ENCODE results near the gene THSD4. TPM values are rescaled to one million over a fixed set of nuclear protein-coding genes. Genes with fewer than 3 reads are reported as not detected.

The THSD4 gene
- polyA plus RNA-seq, 1 donor from 2014 or later: 0.46 TPM

- Histone ChIP-seq H3K27ac (ENCODE audit: low read length) (no peak overlapping the region), H2AFZ (ENCODE audit: low read depth, low read length) (no peak overlapping the region), H3K4me3 (ENCODE audit: low read length) (no peak overlapping the region), H3K36me3 (ENCODE audit: insufficient read depth, low read length) (no peaks in the 10 kb centered on the region), H3K79me2 (replicated peaks; ENCODE audit: insufficient read depth, low read length) (no peaks in the 10 kb centered on the region), H3K4me2 (ENCODE audit: low read length) (no peak overlapping the region), H3K9ac (ENCODE audit: low read length) (no peak overlapping the region), H3K27me3 (ENCODE audit: insufficient read depth, low read depth, low read length) (no peaks in the 10 kb centered on the region), H3K9me2 (ENCODE audit: insufficient read depth, low read length) (no peaks in the 10 kb centered on the region), H4K20me1 (ENCODE audit: insufficient read depth) (no peaks in the 10 kb centered on the region), H3F3A (ENCODE audit: insufficient read depth, low read length, poor library complexity, severe bottlenecking) (no peaks in the 10 kb centered on the region), H3K9me3 (ENCODE audit: low read length) (no peaks in the 10 kb centered on the region)
- TF ChIP-seq EP300 (conservative IDR thresholded peaks at IDR 0.05; ENCODE audit: poor library complexity, severe bottlenecking): no peak
- TF ChIP-seq MXI1 (conservative IDR thresholded peaks at IDR 0.05; ENCODE audit: poor library complexity, severe bottlenecking): no peak
- TF ChIP-seq RAD21 (conservative IDR thresholded peaks at IDR 0.05): no peak
- no peak for TF ChIP-seq POLR2AphosphoS5 (IDR thresholded peaks at IDR 0.05)
- TF ChIP-seq TAF1 (IDR thresholded peaks at IDR 0.05; ENCODE audit: low read depth): no peak
- TF ChIP-seq CTCF (IDR thresholded peaks at IDR 0.05; ENCODE audit: poor library complexity, severe bottlenecking): no peak
- no peak for TF ChIP-seq SMC3 (conservative IDR thresholded peaks at IDR 0.05; ENCODE audit: poor library complexity)
- TF ChIP-seq EZH2 (IDR thresholded peaks at IDR 0.05; ENCODE audit: borderline replicate concordance, insufficient read depth, low read length, poor library complexity, severe bottlenecking): no peak
- no peak for TF ChIP-seq REST (IDR thresholded peaks at IDR 0.05; ENCODE audit: borderline replicate concordance)
Observed at GRCh38 chr15:71290881-71291635, 175.8 kb downstream of the THSD4 start.

GRCh38 chr15:71291723-71292122 is 176.5 kb downstream of the THSD4 start:
- Histone ChIP-seq H4K20me1 (ENCODE audit: insufficient read depth) (no peaks in the 10 kb centered on the region), H3K4me3 (ENCODE audit: low read length) (no peak overlapping the region), H3K9me3 (ENCODE audit: low read length) (no peaks in the 10 kb centered on the region), H3F3A (ENCODE audit: insufficient read depth, low read length, poor library complexity, severe bottlenecking) (no peaks in the 10 kb centered on the region), H3K9ac (ENCODE audit: low read length) (no peak overlapping the region), H3K27ac (ENCODE audit: low read length) (no peak overlapping the region), H3K36me3 (ENCODE audit: insufficient read depth, low read length) (no peaks in the 10 kb centered on the region), H3K4me2 (ENCODE audit: low read length) (no peak overlapping the region), H3K79me2 (replicated peaks; ENCODE audit: insufficient read depth, low read length) (no peaks in the 10 kb centered on the region), H2AFZ (ENCODE audit: low read depth, low read length) (no peak overlapping the region), H3K27me3 (ENCODE audit: insufficient read depth, low read depth, low read length) (no peaks in the 10 kb centered on the region), H3K9me2 (ENCODE audit: insufficient read depth, low read length) (no peaks in the 10 kb centered on the region)
- TF ChIP-seq TAF1 (IDR thresholded peaks at IDR 0.05; ENCODE audit: low read depth): no peak
- TF ChIP-seq CTCF (IDR thresholded peaks at IDR 0.05; ENCODE audit: poor library complexity, severe bottlenecking): no peak
- TF ChIP-seq POLR2AphosphoS5 (IDR thresholded peaks at IDR 0.05): no peak
- TF ChIP-seq EP300 (conservative IDR thresholded peaks at IDR 0.05; ENCODE audit: poor library complexity, severe bottlenecking): no peak
- no peak for TF ChIP-seq EZH2 (IDR thresholded peaks at IDR 0.05; ENCODE audit: borderline replicate concordance, insufficient read depth, low read length, poor library complexity, severe bottlenecking)
- TF ChIP-seq MXI1 (conservative IDR thresholded peaks at IDR 0.05; ENCODE audit: poor library complexity, severe bottlenecking): no peak
- no peak for TF ChIP-seq RAD21 (conservative IDR thresholded peaks at IDR 0.05)
- no peak for TF ChIP-seq SMC3 (conservative IDR thresholded peaks at IDR 0.05; ENCODE audit: poor library complexity)
- TF ChIP-seq REST (IDR thresholded peaks at IDR 0.05; ENCODE audit: borderline replicate concordance): no peak

Measured in neural cell (in vitro differentiated cells).